SK-N-MC (cell line): Measurements from ENCODE around the gene TMEM150C.

Source experiments
- DNase-seq: peaks from one replicate; pipeline ENCODE4 v3.0.0-alpha.2; 2011; ENCODE audit warnings: low read depth, low spot score
- H3K27ac ChIP-seq: fragments of 200-600 bp; sonication (generic); 2 replicates; pipeline ENCODE4 v1.5.1; 2016; ENCODE audit warnings: mixed run types
- H3K36me3 ChIP-seq: fragments of 200-600 bp; sonication (generic); 2 replicates; pipeline ENCODE4 v1.6.1; 2017; ENCODE audit warnings: antibody characterized with exemption, low read length, mixed read lengths; ENCODE audit not compliant: insufficient read depth
- H3K4me3 ChIP-seq: fragments of 200-600 bp; sonication (generic); 2 replicates; pipeline ENCODE4 v1.5.1; 2016
- H3K9ac ChIP-seq: fragments of 200-600 bp; sonication (generic); 2 replicates; pipeline ENCODE4 v1.8.0; 2017; ENCODE audit warnings: mixed run types, mixed read lengths; ENCODE audit not compliant: insufficient read length
- H3K9me3 ChIP-seq: fragments of 200-600 bp; sonication (generic); 2 replicates; pipeline ENCODE4 v1.6.1; 2017; ENCODE audit warnings: low read depth, mild to moderate bottlenecking, antibody characterized with exemption, low read length, moderate library complexity, mixed read lengths
- EZH2 ChIP-seq: fragments of 200-600 bp; sonication (generic); IDR thresholded peaks from one replicate; pipeline ENCODE4 v1.6.1; 2017; ENCODE audit warnings: antibody characterized with exemption
- FOXP2 ChIP-seq: optimal IDR thresholded peaks from 2 replicates; pipeline ENCODE3; 2011; ENCODE audit warnings: mild to moderate bottlenecking, moderate library complexity; ENCODE audit not compliant: insufficient read depth; ENCODE audit errors: extremely low read length, control extremely low read depth
- POLR2AphosphoS5 ChIP-seq: IDR thresholded peaks from 2 replicates; pipeline ENCODE4 v1.6.1; 2012; ENCODE audit warnings: mild to moderate bottlenecking, low read depth, low read length, borderline replicate concordance

TMEM150C gene

GRCh38 chr4:82583897-82584587 lies 22.3 kb upstream of the TMEM150C start:
- TF ChIP-seq EZH2 (no peak), FOXP2 (no peak), POLR2AphosphoS5 (no peak)
- Histone ChIP-seq H3K36me3 (no peaks in the 10 kb centered on the region), H3K4me3 (no peak overlapping the region), H3K9me3 (no peaks in the 10 kb centered on the region), H3K9ac (no peak overlapping the region), H3K27ac (no peak overlapping the region)
- DNase-seq, result no peak

DNA sequence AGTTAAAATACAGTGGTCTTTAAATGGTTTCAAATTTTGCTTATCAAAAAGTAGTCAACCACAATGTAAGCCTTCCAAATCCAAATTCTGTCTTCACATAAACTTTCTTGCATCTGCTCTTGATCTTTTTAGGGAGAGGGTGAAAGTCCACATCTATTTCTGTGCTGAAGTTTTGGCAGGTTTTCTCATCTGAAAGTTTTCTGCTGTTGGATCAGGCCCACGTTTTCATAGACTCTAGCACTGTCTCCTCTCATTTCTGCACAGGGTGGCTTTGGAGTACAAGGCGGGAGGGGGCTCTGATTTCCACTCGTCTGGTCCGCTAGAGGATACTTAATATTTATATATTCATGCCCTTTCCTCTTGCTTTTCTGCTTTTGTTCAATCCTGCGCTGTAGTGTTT lies 18.1 kb upstream of the TMEM150C start:
- Histone ChIP-seq H3K36me3 (no peaks in the 10 kb centered on the region), H3K4me3 (no peak overlapping the region), H3K9me3 (no peaks in the 10 kb centered on the region), H3K9ac (no peak overlapping the region), H3K27ac (no peak overlapping the region)
- no peak for TF ChIP-seq FOXP2
- no peak for TF ChIP-seq POLR2AphosphoS5
- TF ChIP-seq EZH2, result no peak
- DNase-seq, result no peak

DNA sequence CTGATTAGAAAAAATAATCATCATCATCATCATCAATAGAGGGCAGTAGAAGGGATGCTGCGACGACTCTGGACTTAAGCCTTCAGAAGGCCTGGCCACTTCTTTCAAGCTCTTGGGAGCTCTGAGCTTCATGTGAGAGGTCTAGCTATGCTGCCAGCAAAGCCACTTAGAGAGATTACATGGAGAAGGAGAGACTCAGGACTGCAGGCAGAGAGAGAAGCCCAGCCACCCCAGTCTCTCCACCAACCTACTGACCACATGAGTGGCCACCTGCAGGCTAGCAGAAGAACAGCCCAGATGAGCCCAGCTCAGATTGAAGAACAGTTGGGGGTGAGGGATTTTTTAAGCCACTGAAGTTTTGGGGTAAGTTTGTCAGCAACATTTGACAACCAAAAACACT lies 17.1 kb upstream of the TMEM150C start:
- TF ChIP-seq POLR2AphosphoS5 (no peak), EZH2 (no peak), FOXP2 (no peak)
- H3K9me3 ChIP-seq, result no peaks in the 10 kb centered on the region
- no peaks in the 10 kb centered on the region for H3K36me3 ChIP-seq
- no peak overlapping the region for H3K27ac ChIP-seq
- H3K4me3 ChIP-seq, result no peak overlapping the region
- DNase-seq, result no peak
- H3K9ac ChIP-seq, result no peak overlapping the region

DNA sequence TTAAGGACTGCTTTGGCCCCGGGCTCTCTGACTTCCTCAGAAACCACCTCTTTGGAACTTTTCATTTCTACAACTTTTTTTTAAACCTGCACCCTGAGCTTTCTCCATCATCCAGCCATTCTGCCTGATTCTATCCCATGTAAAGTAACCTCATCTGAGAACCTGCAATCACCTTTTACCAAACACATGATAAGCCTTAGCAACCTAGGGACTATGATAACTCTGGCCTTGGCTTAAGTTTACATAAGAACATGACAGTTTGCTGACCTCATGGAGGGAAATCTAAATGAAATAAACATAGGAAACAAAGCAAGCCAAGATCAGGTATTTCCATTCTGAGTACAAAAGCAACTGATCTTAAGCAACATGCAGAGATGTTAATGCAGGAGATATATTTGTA lies 15.7 kb upstream of the TMEM150C start:
- DNase-seq, result no peak
- Histone ChIP-seq H3K36me3 (no peaks in the 10 kb centered on the region), H3K9ac (no peak overlapping the region), H3K4me3 (no peak overlapping the region), H3K27ac (no peak overlapping the region), H3K9me3 (no peaks in the 10 kb centered on the region)
- TF ChIP-seq POLR2AphosphoS5, result no peak
- TF ChIP-seq EZH2, result no peak
- no peak for TF ChIP-seq FOXP2

DNA sequence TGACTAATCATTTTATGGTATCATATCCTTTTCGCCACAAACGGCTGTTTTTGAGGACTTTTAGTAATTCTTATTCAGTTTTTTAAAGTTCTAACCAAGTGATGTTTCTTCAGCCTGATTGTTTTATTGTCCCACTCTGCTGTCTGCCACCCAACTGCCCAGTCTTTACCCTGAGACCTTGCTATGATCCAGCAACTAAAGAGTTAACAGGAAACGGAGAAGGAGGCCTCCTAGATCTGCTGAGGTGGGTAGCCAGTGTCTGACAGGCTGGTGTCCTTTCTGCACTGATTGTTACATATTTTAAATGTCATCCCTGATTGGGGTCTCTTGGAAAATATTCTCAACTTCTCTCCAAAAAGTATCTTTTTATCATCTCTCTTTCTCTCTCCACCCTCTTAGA lies 7.9 kb upstream of the TMEM150C start:
- H3K27ac ChIP-seq, result no peak overlapping the region
- no peak overlapping the region for H3K4me3 ChIP-seq
- no peaks in the 10 kb centered on the region for H3K36me3 ChIP-seq
- no peak for DNase-seq
- TF ChIP-seq POLR2AphosphoS5, result no peak
- no peak for TF ChIP-seq EZH2
- TF ChIP-seq FOXP2, result no peak
- H3K9ac ChIP-seq, result no peak overlapping the region
- no peaks in the 10 kb centered on the region for H3K9me3 ChIP-seq

- no peaks in the 10 kb centered on the region for H3K9me3 ChIP-seq
- no peak overlapping the region for H3K4me3 ChIP-seq
- DNase-seq, result no peak
- no peak overlapping the region for H3K9ac ChIP-seq
- H3K36me3 ChIP-seq, result no peaks in the 10 kb centered on the region
- no peak for TF ChIP-seq POLR2AphosphoS5
- no peak for TF ChIP-seq FOXP2
- no peak for TF ChIP-seq EZH2
- no peak overlapping the region for H3K27ac ChIP-seq
Measured at GRCh38 chr4:82569076-82569475, 7.3 kb upstream of the TMEM150C start.

- no peak for TF ChIP-seq POLR2AphosphoS5
- no peak for TF ChIP-seq EZH2
- no peak for TF ChIP-seq FOXP2
- DNase-seq, result no peak
- Histone ChIP-seq H3K9ac (no peak overlapping the region), H3K36me3 (no peaks in the 10 kb centered on the region), H3K4me3 (no peak overlapping the region), H3K27ac (no peak overlapping the region), H3K9me3 (no peaks in the 10 kb centered on the region)
Measured at GRCh38 chr4:82567444-82567843, 5.7 kb upstream of the TMEM150C start.

GRCh38 chr4:82562564-82562854 lies 721 bp upstream of the TMEM150C start:
- no peak overlapping the region for H3K9ac ChIP-seq
- no peaks in the 10 kb centered on the region for H3K9me3 ChIP-seq
- H3K27ac ChIP-seq, result no peak overlapping the region
- DNase-seq, result no peak
- TF ChIP-seq EZH2 (no peak), POLR2AphosphoS5 (no peak), FOXP2 (no peak)
- peak overlapping the region; percentile 73; the same call in 1 of the 2 replicates for H3K4me3 ChIP-seq
- no peaks in the 10 kb centered on the region for H3K36me3 ChIP-seq
